Ishikawa (cell line): Measurements from ENCODE around the gene LRRC8D.

Experiments used
- CEBPB ChIP-seq: IDR thresholded peaks from 2 replicates; pipeline ENCODE4 v1.6.1; 2012
- CREB1 ChIP-seq: IDR thresholded peaks from 2 replicates; pipeline ENCODE4 v1.6.1; 2012; ENCODE audit warnings: low read depth
- EGR1 ChIP-seq: IDR thresholded peaks from 2 replicates; pipeline ENCODE4 v1.6.1; 2012
- EP300 ChIP-seq: IDR thresholded peaks from 2 replicates; pipeline ENCODE4 v1.6.1; 2012; ENCODE audit warnings: borderline replicate concordance
- FOXM1 ChIP-seq: IDR thresholded peaks from 2 replicates; pipeline ENCODE4 v1.6.1; 2012; ENCODE audit warnings: low read depth, borderline replicate concordance
- MAX ChIP-seq: IDR thresholded peaks from 2 replicates; pipeline ENCODE4 v1.6.1; 2012
- NFIC ChIP-seq: IDR thresholded peaks from 2 replicates; pipeline ENCODE4 v1.6.1; 2012
- RAD21 ChIP-seq: IDR thresholded peaks from 2 replicates; pipeline ENCODE4 v1.6.1; 2012; ENCODE audit warnings: low read depth
- REST ChIP-seq: IDR thresholded peaks from 2 replicates; pipeline ENCODE4 v1.6.1; 2012; ENCODE audit warnings: low read depth, mild to moderate bottlenecking
- TAF1 ChIP-seq: IDR thresholded peaks from 2 replicates; pipeline ENCODE4 v1.6.1; 2012; ENCODE audit warnings: low read depth, mild to moderate bottlenecking
- TCF12 ChIP-seq: IDR thresholded peaks from 2 replicates; pipeline ENCODE4 v1.6.1; 2012; ENCODE audit warnings: low read depth
- TEAD4 ChIP-seq: IDR thresholded peaks from 2 replicates; pipeline ENCODE4 v1.6.1; 2012
- USF1 ChIP-seq: IDR thresholded peaks from 2 replicates; pipeline ENCODE4 v1.6.1; 2012
- YY1 ChIP-seq: IDR thresholded peaks from 2 replicates; pipeline ENCODE4 v1.6.1; 2012; ENCODE audit warnings: low read depth
- ZBTB7A ChIP-seq: IDR thresholded peaks from 2 replicates; pipeline ENCODE4 v1.6.1; 2012; ENCODE audit warnings: low read depth

Gene LRRC8D

GRCh38 chr1:89938171-89939055, 117.6 kb downstream of the LRRC8D start:
- peak; percentile 47; the same call in 1 of the 2 replicates for TF ChIP-seq EP300
- no peak for TF ChIP-seq NFIC
- TF ChIP-seq TEAD4 = peak; percentile 62; the same call in 1 of the 2 replicates
- no peak for TF ChIP-seq CREB1
- TF ChIP-seq MAX = peak; percentile 46; the same call in 1 of the 2 replicates

GRCh38 chr1:89939059-89939570, 118.3 kb downstream of the LRRC8D start:
- no peak for TF ChIP-seq CREB1

- TF ChIP-seq TEAD4 (no peak), YY1 (no peak), FOXM1 (no peak)
These were observed 119.0 kb downstream of the LRRC8D start for GRCh38 chr1:89939693-89940438.

- TF ChIP-seq YY1 (no peak), NFIC (peak; percentile 62), ZBTB7A (no peak), TAF1 (no peak), TEAD4 (no peak), CEBPB (no peak), MAX (0 out of 2 replicates have a peak, but pooled peaks have one; percentile 39), EP300 (no peak), REST (no peak), USF1 (no peak), EGR1 (no peak), RAD21 (no peak), TCF12 (no peak), FOXM1 (no peak), CREB1 (no peak)
These were observed 120.4 kb downstream of the LRRC8D start for GRCh38 chr1:89941110-89941766.

- no peak for TF ChIP-seq EP300
- no peak for TF ChIP-seq EGR1
- TF ChIP-seq NFIC = no peak
- TF ChIP-seq TCF12 = no peak
- TF ChIP-seq CREB1 = no peak
- no peak for TF ChIP-seq TEAD4
- no peak for TF ChIP-seq TAF1
- TF ChIP-seq YY1 = no peak
- no peak for TF ChIP-seq REST
- no peak for TF ChIP-seq USF1
- TF ChIP-seq CEBPB = no peak
- TF ChIP-seq MAX = no peak
- no peak for TF ChIP-seq FOXM1
- TF ChIP-seq ZBTB7A = no peak
These were observed 121.2 kb downstream of the LRRC8D start for GRCh38 chr1:89942014-89942413.
